Neural crest cell (in vitro differentiated cells): ENCODE results near the gene IGFBP7. TPM values are rescaled to one million over a fixed set of nuclear protein-coding genes. Genes with fewer than 3 reads are reported as not detected.

Experiments
- DNase-seq: peaks from one replicate; pipeline ENCODE4 v3.0.0; 2021; ENCODE audit warnings: low read depth, mixed read lengths, low spot score
- H3K27ac Mint-ChIP-seq: one replicate; pipeline ENCODE4 v1.8.0; 2021; ENCODE audit warnings: mild to moderate bottlenecking, mixed read lengths; ENCODE audit not compliant: unreplicated experiment
- H3K27me3 Mint-ChIP-seq: 2 replicates; pipeline ENCODE4 v1.8.0; 2021; ENCODE audit warnings: low read depth, mild to moderate bottlenecking, mixed read lengths
- H3K36me3 Mint-ChIP-seq: 2 replicates; pipeline ENCODE4 v1.8.0; 2021; ENCODE audit warnings: low read depth, mild to moderate bottlenecking, mixed read lengths
- H3K4me1 Mint-ChIP-seq: 2 replicates; pipeline ENCODE4 v1.8.0; 2021; ENCODE audit warnings: mixed read lengths
- H3K4me3 Mint-ChIP-seq: one replicate; pipeline ENCODE4 v1.8.0; 2021; ENCODE audit warnings: mild to moderate bottlenecking, mixed read lengths
- H3K9me3 Mint-ChIP-seq: 2 replicates; pipeline ENCODE4 v1.8.0; 2021; ENCODE audit warnings: mixed read lengths
- total RNA-seq: library from RNA; stranded (reverse); gene quantifications from 2 replicates; pipeline ENCODE4 v1.2.1, GENCODE V29; 2021
- TF ChIP-seq, protein P1 (sequence below): fragments of 200-600 bp; sonication (generic); conservative IDR thresholded peaks from 2 replicates; pipeline ENCODE4 v1.5.0; 2021; ENCODE audit warnings: antibody characterized with exemption, mild to moderate bottlenecking

IGFBP7 gene
- total RNA-seq, 1 donor from 2014 or later = 0.82 TPM

- no peaks in the 10 kb centered on the region for H3K27me3 Mint-ChIP-seq
- no peak overlapping the region for H3K4me3 Mint-ChIP-seq
- H3K9me3 Mint-ChIP-seq = peaks cover 3% of the 10 kb centered on the region
- DNase-seq = no peak
- no peak overlapping the region for H3K27ac Mint-ChIP-seq
- no peaks in the 10 kb centered on the region for H3K36me3 Mint-ChIP-seq
- H3K4me1 Mint-ChIP-seq = peaks cover 21% of the 10 kb centered on the region
- TF ChIP-seq, protein P1, sequence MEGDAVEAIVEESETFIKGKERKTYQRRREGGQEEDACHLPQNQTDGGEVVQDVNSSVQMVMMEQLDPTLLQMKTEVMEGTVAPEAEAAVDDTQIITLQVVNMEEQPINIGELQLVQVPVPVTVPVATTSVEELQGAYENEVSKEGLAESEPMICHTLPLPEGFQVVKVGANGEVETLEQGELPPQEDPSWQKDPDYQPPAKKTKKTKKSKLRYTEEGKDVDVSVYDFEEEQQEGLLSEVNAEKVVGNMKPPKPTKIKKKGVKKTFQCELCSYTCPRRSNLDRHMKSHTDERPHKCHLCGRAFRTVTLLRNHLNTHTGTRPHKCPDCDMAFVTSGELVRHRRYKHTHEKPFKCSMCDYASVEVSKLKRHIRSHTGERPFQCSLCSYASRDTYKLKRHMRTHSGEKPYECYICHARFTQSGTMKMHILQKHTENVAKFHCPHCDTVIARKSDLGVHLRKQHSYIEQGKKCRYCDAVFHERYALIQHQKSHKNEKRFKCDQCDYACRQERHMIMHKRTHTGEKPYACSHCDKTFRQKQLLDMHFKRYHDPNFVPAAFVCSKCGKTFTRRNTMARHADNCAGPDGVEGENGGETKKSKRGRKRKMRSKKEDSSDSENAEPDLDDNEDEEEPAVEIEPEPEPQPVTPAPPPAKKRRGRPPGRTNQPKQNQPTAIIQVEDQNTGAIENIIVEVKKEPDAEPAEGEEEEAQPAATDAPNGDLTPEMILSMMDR = no peak
These were observed 36.6 kb downstream of the IGFBP7 start for GRCh38 chr4:57073559-57073958.

DNA sequence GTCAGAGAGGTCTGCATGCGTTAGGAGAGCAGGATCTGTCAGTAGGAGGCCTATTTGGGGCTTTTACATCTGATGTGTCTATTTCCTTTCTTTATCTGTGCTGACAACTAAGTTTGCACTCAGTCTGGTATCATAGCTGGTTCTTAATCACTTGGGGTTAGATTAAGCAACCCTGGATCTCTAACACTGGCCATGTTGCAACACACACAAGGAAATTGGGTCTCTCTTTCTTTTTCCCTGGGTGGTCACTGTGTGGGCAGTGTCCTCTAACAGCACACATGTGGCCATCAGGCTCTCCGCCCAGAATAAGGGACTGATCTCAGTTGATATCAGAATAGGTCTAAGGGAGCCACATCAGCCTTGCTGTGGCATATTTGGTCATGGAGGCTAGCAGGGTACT is 38.9 kb downstream of the IGFBP7 start:
- TF ChIP-seq, protein P1 = no peak
- no peak overlapping the region for H3K4me3 Mint-ChIP-seq
- no peaks in the 10 kb centered on the region for H3K36me3 Mint-ChIP-seq
- peaks cover 3% of the 10 kb centered on the region for H3K9me3 Mint-ChIP-seq
- DNase-seq = no peak
- peaks cover 14% of the 10 kb centered on the region for H3K4me1 Mint-ChIP-seq
- no peak overlapping the region for H3K27ac Mint-ChIP-seq
- no peaks in the 10 kb centered on the region for H3K27me3 Mint-ChIP-seq

- no peak for DNase-seq
- H3K9me3 Mint-ChIP-seq = peaks cover 3% of the 10 kb centered on the region
- TF ChIP-seq, protein P1 = no peak
These were observed 39.7 kb downstream of the IGFBP7 start for GRCh38 chr4:57070461-57070860.

GRCh38 chr4:57068237-57068981 is 41.8 kb downstream of the IGFBP7 start:
- H3K4me3 Mint-ChIP-seq = no peak overlapping the region
- DNase-seq = no peak
- peaks cover 3% of the 10 kb centered on the region for H3K9me3 Mint-ChIP-seq
- no peaks in the 10 kb centered on the region for H3K36me3 Mint-ChIP-seq
- H3K27me3 Mint-ChIP-seq = no peaks in the 10 kb centered on the region
- H3K4me1 Mint-ChIP-seq = peaks cover 14% of the 10 kb centered on the region
- no peak overlapping the region for H3K27ac Mint-ChIP-seq
- TF ChIP-seq, protein P1 = no peak

More at GRCh38 chr4:57070461-57070860, 39.7 kb downstream of the IGFBP7 start:
- Mint-ChIP-seq H3K27ac (no peak overlapping the region), H3K36me3 (no peaks in the 10 kb centered on the region), H3K27me3 (no peaks in the 10 kb centered on the region), H3K4me1 (peaks cover 14% of the 10 kb centered on the region), H3K4me3 (peak overlapping the region; percentile 11)

DNA sequence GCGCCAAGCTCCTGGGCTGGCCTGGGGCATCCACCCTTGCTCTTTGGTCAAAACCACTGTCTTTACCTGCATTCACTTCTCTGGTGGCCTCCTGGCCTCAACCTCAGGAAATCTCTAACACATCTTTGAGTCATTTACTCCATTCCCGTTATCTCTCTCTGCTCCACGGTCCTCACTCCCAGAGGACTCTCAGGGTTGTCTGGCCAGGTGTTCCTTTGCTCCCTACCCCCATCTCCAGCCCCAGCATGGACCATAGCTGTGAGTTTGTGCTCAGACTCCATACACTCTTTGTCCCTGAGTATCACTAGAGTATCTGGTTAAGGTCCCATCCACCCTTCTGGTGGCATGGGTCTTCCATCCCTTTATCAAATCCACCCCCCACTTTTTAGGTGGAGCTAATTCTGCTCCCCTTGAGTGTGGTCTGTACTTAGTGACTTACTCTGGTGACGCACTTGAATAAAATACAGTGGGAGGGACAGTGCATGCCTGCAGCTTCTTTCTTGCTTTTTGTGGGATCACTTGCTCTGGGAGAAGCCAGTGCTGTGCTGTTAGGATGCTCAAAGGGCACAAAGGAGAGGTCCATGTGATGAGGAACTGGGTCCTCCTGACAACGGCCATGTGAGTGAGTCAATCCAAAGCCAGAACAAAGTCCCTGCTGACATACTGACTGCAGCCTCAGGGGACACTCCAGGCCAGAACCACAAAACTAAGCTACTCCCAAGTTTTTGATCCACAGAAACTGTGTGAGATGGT is 44.3 kb downstream of the IGFBP7 start:
- peaks cover 3% of the 10 kb centered on the region for H3K9me3 Mint-ChIP-seq
- H3K27me3 Mint-ChIP-seq = no peaks in the 10 kb centered on the region
- H3K4me3 Mint-ChIP-seq = no peak overlapping the region
- H3K36me3 Mint-ChIP-seq = no peaks in the 10 kb centered on the region
- DNase-seq = no peak
- H3K4me1 Mint-ChIP-seq = peaks cover 13% of the 10 kb centered on the region
- TF ChIP-seq, protein P1 = no peak
- H3K27ac Mint-ChIP-seq = no peak overlapping the region
